ENCODE data around the gene OXCT1.

OXCT1 gene

DNA sequence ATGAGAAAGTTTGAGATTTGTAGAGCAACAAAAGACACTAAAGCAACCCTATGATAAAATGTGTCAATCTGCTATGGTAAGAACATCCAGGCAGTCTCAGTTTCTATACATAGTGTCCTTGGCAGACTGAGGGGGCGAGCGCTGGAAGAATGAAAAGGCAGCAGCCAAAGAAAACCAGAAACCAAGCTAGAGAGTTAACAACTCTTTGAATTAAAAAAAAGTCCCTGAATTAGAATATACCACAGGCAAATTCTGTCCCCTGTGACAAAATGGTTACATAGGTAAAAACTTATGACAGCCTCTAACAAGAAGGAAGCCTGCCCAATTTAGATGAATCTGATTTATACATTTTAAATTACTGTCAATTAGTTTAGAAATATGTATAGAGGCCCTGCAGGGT, 106.7 kb downstream of the OXCT1 start:
- H3K9ac ChIP-seq (ENCODE audit: insufficient read length, low read depth), result no peak overlapping the region
- DNase-seq (ENCODE audit: low read depth, low spot score), result no peak
- H3K27me3 ChIP-seq (ENCODE audit: insufficient read depth, insufficient read length), result no peaks in the 10 kb centered on the region
- TF ChIP-seq SUZ12 (IDR thresholded peaks at IDR 0.05; ENCODE audit: extremely low read depth, insufficient read depth, insufficient read length) (no peak), YY1 (IDR thresholded peaks at IDR 0.05; ENCODE audit: insufficient read depth, insufficient read length) (no peak), ZNF274 (IDR thresholded peaks at IDR 0.05; ENCODE audit: low read depth, low read length) (no peak)
- H3K4me1 ChIP-seq (ENCODE audit: insufficient read depth, insufficient read length), result no peaks in the 10 kb centered on the region
- peaks cover 15% of the 10 kb centered on the region for H3K36me3 ChIP-seq (ENCODE audit: insufficient read depth, insufficient read length, low read length)
- no peaks in the 10 kb centered on the region for H3K9me3 ChIP-seq (ENCODE audit: insufficient read depth, low read length)
- H3K4me3 ChIP-seq (ENCODE audit: insufficient read length, low read depth), result no peak overlapping the region

DNA sequence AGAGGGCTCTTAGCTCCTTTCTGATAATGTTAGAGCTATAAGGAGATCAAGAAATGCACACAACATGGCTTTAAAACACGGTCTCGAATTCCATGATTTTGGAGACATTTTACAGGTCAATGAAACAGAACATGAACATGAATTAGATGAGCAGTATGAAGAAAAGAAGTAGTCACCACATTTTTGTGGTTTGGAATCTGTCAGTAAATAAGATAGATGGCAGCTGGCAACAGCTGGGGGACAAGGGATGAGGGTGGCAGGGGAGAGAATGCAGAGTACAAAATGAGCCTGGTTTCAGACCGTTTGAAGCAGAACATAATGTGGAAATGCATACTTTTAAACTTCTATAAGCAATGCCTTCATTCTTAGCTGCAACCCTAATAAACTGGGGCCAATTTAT, 107.1 kb downstream of the OXCT1 start:
- no peak for DNase-seq (ENCODE audit: low read depth, low spot score)
- Histone ChIP-seq H3K36me3 (ENCODE audit: insufficient read depth, insufficient read length, low read length) (peaks cover 15% of the 10 kb centered on the region), H3K4me3 (ENCODE audit: insufficient read length, low read depth) (no peak overlapping the region)

GRCh38 chr5:41762426-41762825, 107.8 kb downstream of the OXCT1 start:
- no peak overlapping the region for H3K4me3 ChIP-seq (ENCODE audit: insufficient read length, low read depth)
- TF ChIP-seq ZNF274 (IDR thresholded peaks at IDR 0.05; ENCODE audit: low read depth, low read length) (no peak), SUZ12 (IDR thresholded peaks at IDR 0.05; ENCODE audit: extremely low read depth, insufficient read depth, insufficient read length) (no peak), YY1 (IDR thresholded peaks at IDR 0.05; ENCODE audit: insufficient read depth, insufficient read length) (no peak)
- no peak for DNase-seq (ENCODE audit: low read depth, low spot score)
- no peaks in the 10 kb centered on the region for H3K4me1 ChIP-seq (ENCODE audit: insufficient read depth, insufficient read length)
- no peak overlapping the region for H3K9ac ChIP-seq (ENCODE audit: insufficient read length, low read depth)
- H3K9me3 ChIP-seq (ENCODE audit: insufficient read depth, low read length), result no peaks in the 10 kb centered on the region
- H3K36me3 ChIP-seq (ENCODE audit: insufficient read depth, insufficient read length, low read length), result peaks cover 20% of the 10 kb centered on the region
- no peaks in the 10 kb centered on the region for H3K27me3 ChIP-seq (ENCODE audit: insufficient read depth, insufficient read length)

More for the DNA sequence above, 107.1 kb downstream of the OXCT1 start:
- H3K9me3 ChIP-seq (ENCODE audit: insufficient read depth, low read length), result no peaks in the 10 kb centered on the region
- no peak overlapping the region for H3K9ac ChIP-seq (ENCODE audit: insufficient read length, low read depth)
- no peak for TF ChIP-seq ZNF274 (IDR thresholded peaks at IDR 0.05; ENCODE audit: low read depth, low read length)
- TF ChIP-seq SUZ12 (IDR thresholded peaks at IDR 0.05; ENCODE audit: extremely low read depth, insufficient read depth, insufficient read length), result no peak
- no peak for TF ChIP-seq YY1 (IDR thresholded peaks at IDR 0.05; ENCODE audit: insufficient read depth, insufficient read length)
- H3K27me3 ChIP-seq (ENCODE audit: insufficient read depth, insufficient read length), result no peaks in the 10 kb centered on the region
- no peaks in the 10 kb centered on the region for H3K4me1 ChIP-seq (ENCODE audit: insufficient read depth, insufficient read length)

DNA sequence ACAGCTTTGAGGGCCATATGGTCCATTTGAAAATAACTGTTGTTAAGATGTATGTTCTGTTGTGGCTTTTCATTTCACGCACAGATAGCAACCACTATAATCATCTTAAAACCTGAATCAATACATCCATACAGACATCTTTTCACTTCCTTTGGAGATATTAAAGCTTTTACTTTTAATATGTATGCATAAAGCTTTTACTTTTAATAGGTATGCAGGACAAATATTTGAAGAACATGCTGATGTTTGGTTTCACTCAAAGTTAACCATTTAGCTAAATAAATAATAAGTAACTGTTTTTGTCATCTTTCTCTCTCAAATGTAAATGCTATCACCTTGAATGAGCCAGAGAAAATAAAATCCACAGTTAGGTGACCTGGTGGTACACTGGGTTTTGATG, 108.6 kb downstream of the OXCT1 start:
- Histone ChIP-seq H3K36me3 (ENCODE audit: insufficient read depth, insufficient read length, low read length) (peaks cover 23% of the 10 kb centered on the region), H3K9me3 (ENCODE audit: insufficient read depth, low read length) (no peaks in the 10 kb centered on the region), H3K4me3 (ENCODE audit: insufficient read length, low read depth) (no peak overlapping the region), H3K9ac (ENCODE audit: insufficient read length, low read depth) (no peak overlapping the region), H3K4me1 (ENCODE audit: insufficient read depth, insufficient read length) (no peaks in the 10 kb centered on the region), H3K27me3 (ENCODE audit: insufficient read depth, insufficient read length) (no peaks in the 10 kb centered on the region)
- no peak for DNase-seq (ENCODE audit: low read depth, low spot score)
- TF ChIP-seq YY1 (IDR thresholded peaks at IDR 0.05; ENCODE audit: insufficient read depth, insufficient read length), result no peak
- no peak for TF ChIP-seq SUZ12 (IDR thresholded peaks at IDR 0.05; ENCODE audit: extremely low read depth, insufficient read depth, insufficient read length)
- no peak for TF ChIP-seq ZNF274 (IDR thresholded peaks at IDR 0.05; ENCODE audit: low read depth, low read length)

DNA sequence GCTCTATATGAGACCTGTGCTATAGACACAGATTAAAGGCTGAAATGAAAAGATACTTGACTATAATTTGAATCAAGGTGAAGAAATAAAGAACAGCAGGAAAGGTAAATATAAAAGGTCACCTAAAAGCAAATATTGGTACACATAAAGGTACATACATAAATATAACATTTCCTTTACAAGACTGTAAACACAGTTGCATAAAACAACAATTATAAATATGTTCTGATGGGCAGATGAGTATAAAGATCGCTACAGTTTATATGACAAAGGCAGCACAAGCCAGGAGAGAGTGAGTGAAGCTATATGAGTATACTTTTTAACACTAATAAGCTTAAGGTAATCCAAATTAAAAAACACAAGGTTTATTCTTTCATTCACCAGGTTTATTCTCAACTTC, 114.5 kb downstream of the OXCT1 start:
- DNase-seq (ENCODE audit: low read depth, low spot score), result no peak
- no peak overlapping the region for H3K9ac ChIP-seq (ENCODE audit: insufficient read length, low read depth)
- H3K4me3 ChIP-seq (ENCODE audit: insufficient read length, low read depth), result no peak overlapping the region
- no peaks in the 10 kb centered on the region for H3K9me3 ChIP-seq (ENCODE audit: insufficient read depth, low read length)
- TF ChIP-seq SUZ12 (IDR thresholded peaks at IDR 0.05; ENCODE audit: extremely low read depth, insufficient read depth, insufficient read length), result no peak
- H3K36me3 ChIP-seq (ENCODE audit: insufficient read depth, insufficient read length, low read length), result peaks cover 13% of the 10 kb centered on the region
- H3K4me1 ChIP-seq (ENCODE audit: insufficient read depth, insufficient read length), result no peaks in the 10 kb centered on the region
- H3K27me3 ChIP-seq (ENCODE audit: insufficient read depth, insufficient read length), result no peaks in the 10 kb centered on the region

GRCh38 chr5:41754857-41755256, 115.4 kb downstream of the OXCT1 start:
- no peaks in the 10 kb centered on the region for H3K4me1 ChIP-seq (ENCODE audit: insufficient read depth, insufficient read length)
- no peaks in the 10 kb centered on the region for H3K9me3 ChIP-seq (ENCODE audit: insufficient read depth, low read length)
- no peak overlapping the region for H3K9ac ChIP-seq (ENCODE audit: insufficient read length, low read depth)
- no peak for DNase-seq (ENCODE audit: low read depth, low spot score)
- peaks cover 7% of the 10 kb centered on the region for H3K36me3 ChIP-seq (ENCODE audit: insufficient read depth, insufficient read length, low read length)
- no peaks in the 10 kb centered on the region for H3K27me3 ChIP-seq (ENCODE audit: insufficient read depth, insufficient read length)
- no peak overlapping the region for H3K4me3 ChIP-seq (ENCODE audit: insufficient read length, low read depth)
- TF ChIP-seq ZNF274 (IDR thresholded peaks at IDR 0.05; ENCODE audit: low read depth, low read length) (no peak), SUZ12 (IDR thresholded peaks at IDR 0.05; ENCODE audit: extremely low read depth, insufficient read depth, insufficient read length) (no peak), YY1 (IDR thresholded peaks at IDR 0.05; ENCODE audit: insufficient read depth, insufficient read length) (no peak)

DNA sequence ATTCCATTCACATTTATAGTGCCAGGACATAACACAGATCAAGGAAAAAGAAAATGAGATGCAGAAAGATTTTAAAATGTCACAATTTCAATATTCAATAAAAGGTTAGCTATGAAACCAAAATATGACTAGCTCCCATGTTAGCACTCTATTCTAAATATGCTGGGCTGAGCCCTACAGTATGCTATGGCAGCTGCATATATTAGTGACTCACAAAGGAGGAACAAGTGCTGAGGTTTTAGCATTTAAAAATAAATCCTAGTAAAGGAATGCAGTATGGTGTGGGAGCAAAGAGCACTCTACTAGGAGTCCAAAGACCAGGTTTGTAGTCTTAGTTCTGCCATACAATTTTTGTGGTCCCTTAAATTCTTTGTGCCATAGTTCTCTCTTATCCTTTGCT, 118.4 kb downstream of the OXCT1 start:
- Histone ChIP-seq H3K27me3 (ENCODE audit: insufficient read depth, insufficient read length) (no peaks in the 10 kb centered on the region), H3K4me1 (ENCODE audit: insufficient read depth, insufficient read length) (no peaks in the 10 kb centered on the region), H3K9ac (ENCODE audit: insufficient read length, low read depth) (no peak overlapping the region), H3K36me3 (ENCODE audit: insufficient read depth, insufficient read length, low read length) (no peaks in the 10 kb centered on the region), H3K4me3 (ENCODE audit: insufficient read length, low read depth) (no peak overlapping the region), H3K9me3 (ENCODE audit: insufficient read depth, low read length) (no peaks in the 10 kb centered on the region)
- TF ChIP-seq ZNF274 (IDR thresholded peaks at IDR 0.05; ENCODE audit: low read depth, low read length) (no peak), SUZ12 (IDR thresholded peaks at IDR 0.05; ENCODE audit: extremely low read depth, insufficient read depth, insufficient read length) (no peak), YY1 (IDR thresholded peaks at IDR 0.05; ENCODE audit: insufficient read depth, insufficient read length) (no peak)
- DNase-seq (ENCODE audit: low read depth, low spot score), result no peak

GRCh38 chr5:41748631-41749030, 121.6 kb downstream of the OXCT1 start:
- Histone ChIP-seq H3K36me3 (ENCODE audit: insufficient read depth, insufficient read length, low read length) (no peaks in the 10 kb centered on the region), H3K9ac (ENCODE audit: insufficient read length, low read depth) (no peak overlapping the region), H3K9me3 (ENCODE audit: insufficient read depth, low read length) (no peaks in the 10 kb centered on the region), H3K4me1 (ENCODE audit: insufficient read depth, insufficient read length) (no peaks in the 10 kb centered on the region), H3K27me3 (ENCODE audit: insufficient read depth, insufficient read length) (no peaks in the 10 kb centered on the region), H3K4me3 (ENCODE audit: insufficient read length, low read depth) (no peak overlapping the region)
- TF ChIP-seq YY1 (IDR thresholded peaks at IDR 0.05; ENCODE audit: insufficient read depth, insufficient read length), result no peak
- TF ChIP-seq SUZ12 (IDR thresholded peaks at IDR 0.05; ENCODE audit: extremely low read depth, insufficient read depth, insufficient read length), result no peak
- TF ChIP-seq ZNF274 (IDR thresholded peaks at IDR 0.05; ENCODE audit: low read depth, low read length), result no peak
- no peak for DNase-seq (ENCODE audit: low read depth, low spot score)
